Non-pigmented ciliary epithelial cell (primary cell): ENCODE measurements around the gene DACT1.
"Not testable (repeated sequence)": the region's sequence is repeated elsewhere in the genome, so short reads cannot be mapped to it uniquely, and the experiment has no call there.

Experiments used
- DNase-seq: peaks from one replicate; pipeline ENCODE4 v3.0.0-alpha.2; 2010; ENCODE audit warnings: low read depth

DACT1 gene

GRCh38 chr14:58637391-58638230 lies at the start of gene DACT1:
Gene DACT1, plus strand, starts transcription at chr14:58637962. Its CDS starts 241 bp downstream, at chr14:58638203.
- DNase-seq = no peak

GRCh38 chr14:58588321-58588720 lies 49.4 kb upstream of the DACT1 start:
- not testable (repeated sequence) for DNase-seq

GRCh38 chr14:58593977-58594376 lies 43.8 kb upstream of the DACT1 start:
- no peak for DNase-seq

GRCh38 chr14:58597041-58597440 lies 40.7 kb upstream of the DACT1 start:
- DNase-seq = no peak

- DNase-seq = no peak
Measured at GRCh38 chr14:58598028-58598803, 39.5 kb upstream of the DACT1 start.

GRCh38 chr14:58598804-58599525 lies 38.8 kb upstream of the DACT1 start:
- no peak for DNase-seq

- no peak for DNase-seq
Measured at GRCh38 chr14:58599707-58600106, 38.1 kb upstream of the DACT1 start.

- DNase-seq = no peak
Measured at GRCh38 chr14:58605465-58605864, 32.3 kb upstream of the DACT1 start.

GRCh38 chr14:58607131-58607951 lies 30.4 kb upstream of the DACT1 start:
- no peak for DNase-seq

GRCh38 chr14:58607952-58608317 lies 29.8 kb upstream of the DACT1 start:
- peak; percentile 15 for DNase-seq

- DNase-seq = no peak
Measured at GRCh38 chr14:58617619-58618018, 20.1 kb upstream of the DACT1 start.

- DNase-seq = no peak
Measured at GRCh38 chr14:58620011-58620410, 17.8 kb upstream of the DACT1 start.

GRCh38 chr14:58625438-58625837 lies 12.3 kb upstream of the DACT1 start:
- DNase-seq = no peak

GRCh38 chr14:58626431-58626831 lies 11.3 kb upstream of the DACT1 start:
- no peak for DNase-seq

- DNase-seq = no peak
Measured at GRCh38 chr14:58628406-58628805, 9.4 kb upstream of the DACT1 start.

- no peak for DNase-seq
Measured at GRCh38 chr14:58629281-58629680, 8.5 kb upstream of the DACT1 start.

GRCh38 chr14:58631732-58632131 lies 6.0 kb upstream of the DACT1 start:
- no peak for DNase-seq

- no peak for DNase-seq
Measured at GRCh38 chr14:58633831-58634230, 3.9 kb upstream of the DACT1 start.

- no peak for DNase-seq
Measured at GRCh38 chr14:58634406-58635090, 3.2 kb upstream of the DACT1 start.

- DNase-seq = no peak
Measured at GRCh38 chr14:58635091-58635830, 2.5 kb upstream of the DACT1 start.
